CD4-positive, alpha-beta T cell treated with Interleukin-2 at 100 ng/mL for 4 hours (primary cell): Measurements from ENCODE around the gene TMEM143.
"Not testable (repeated sequence)": the region's sequence is repeated elsewhere in the genome, so short reads cannot be mapped to it uniquely, and the experiment has no call there.

Experiments
- DNase-seq: peaks from one replicate; pipeline ENCODE4 v3.0.0-alpha.2; 2020; ENCODE audit warnings: low spot score

The TMEM143 gene

GRCh38 chr19:48391100-48392005, 27.6 kb upstream of the TMEM143 start, which contains the start of gene KDELR1:
KDELR1 (minus strand) TSS chr19:48391551; CDS start chr19:48391358, 193 bp downstream.
- DNase-seq = peak; percentile 68

- peak; percentile 61 for DNase-seq
Observed at GRCh38 chr19:48390188-48391099, 26.7 kb upstream of the TMEM143 start.

- DNase-seq = no peak
Observed at GRCh38 chr19:48386981-48387380, 23.2 kb upstream of the TMEM143 start.

GRCh38 chr19:48385461-48386087, 21.8 kb upstream of the TMEM143 start:
- no peak for DNase-seq

GRCh38 chr19:48382286-48382685, 18.5 kb upstream of the TMEM143 start:
- no peak for DNase-seq

GRCh38 chr19:48381178-48381950, 17.6 kb upstream of the TMEM143 start:
- no peak for DNase-seq

GRCh38 chr19:48379058-48379457, 15.3 kb upstream of the TMEM143 start:
- no peak for DNase-seq

- no peak for DNase-seq
Observed at GRCh38 chr19:48378194-48378570, 14.4 kb upstream of the TMEM143 start.

GRCh38 chr19:48373567-48373966, 9.8 kb upstream of the TMEM143 start:
- no peak for DNase-seq

GRCh38 chr19:48372904-48373303, 9.2 kb upstream of the TMEM143 start:
- no peak for DNase-seq

- DNase-seq = not testable (repeated sequence)
Observed at GRCh38 chr19:48371771-48372170, 8.0 kb upstream of the TMEM143 start.

- no peak for DNase-seq
Observed at GRCh38 chr19:48371367-48371766, 7.6 kb upstream of the TMEM143 start.

GRCh38 chr19:48370955-48371354, 7.2 kb upstream of the TMEM143 start:
- DNase-seq = no peak

GRCh38 chr19:48368936-48369335, 5.2 kb upstream of the TMEM143 start:
- DNase-seq = no peak

- no peak for DNase-seq
Observed at GRCh38 chr19:48367855-48368254, 4.1 kb upstream of the TMEM143 start.

- no peak for DNase-seq
Observed at GRCh38 chr19:48365602-48366001, 1.9 kb upstream of the TMEM143 start.

- no peak for DNase-seq
Observed at GRCh38 chr19:48364598-48365348, 1.0 kb upstream of the TMEM143 start.

GRCh38 chr19:48363500-48363809, 285 bp downstream of the TMEM143 start:
- no peak for DNase-seq

- DNase-seq = peak; percentile 88
Observed at GRCh38 chr19:48362716-48363499, 832 bp downstream of the TMEM143 start.

- DNase-seq = no peak
Observed at GRCh38 chr19:48361912-48362311, 1.8 kb downstream of the TMEM143 start.
